ENCODE measurements around the gene ADPGK. TPM values are rescaled to one million over a fixed set of nuclear protein-coding genes. Genes with fewer than 3 reads are reported as not detected.
A peak's percentile ranks its signal among the peaks of the same experiment; 100 is the strongest.

The ADPGK gene
- total and polyA plus RNA-seq, 4 donors: 53.9 to 102 (median 92.4) TPM

DNA sequence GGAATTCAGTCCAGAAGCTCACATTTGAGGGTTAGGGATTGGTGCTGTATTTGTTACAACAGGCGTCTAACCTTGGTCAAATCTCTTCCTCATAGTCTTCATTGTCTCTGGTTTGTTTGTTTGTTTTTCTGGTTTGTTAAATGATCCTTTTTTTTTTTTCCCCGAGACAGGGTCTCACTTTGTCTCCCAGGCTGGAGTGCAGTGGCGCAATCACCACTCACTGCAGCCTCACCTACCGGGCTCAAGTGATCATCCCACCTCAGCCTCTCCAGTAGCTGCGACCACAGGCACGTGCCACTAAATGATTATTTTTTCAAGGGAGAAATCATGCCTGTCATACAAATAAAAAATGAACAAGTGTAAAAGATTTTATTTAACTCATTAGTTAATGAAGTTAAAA lies 14.3 kb upstream of the ADPGK start:
- ATAC-seq (ENCODE audit: insufficient read depth, low FRiP score): no peak
- Histone ChIP-seq H3K4me1 (ENCODE audit: control insufficient read depth in 5 of 5, insufficient read depth in 5 of 5, low read length in 5 of 5) (peaks cover 0 to 41% (median 18%) of the 10 kb centered on the region in 5 donors), H3K36me3 (ENCODE audit: control insufficient read depth in 4 of 4, insufficient read depth in 4 of 4, low read length in 4 of 4) (no peaks in the 10 kb centered on the region), H3K27me3 (ENCODE audit: control insufficient read depth in 3 of 3, insufficient read depth in 3 of 3, low read length in 2 of 3) (peaks cover 0 to 2% (median 0%) of the 10 kb centered on the region in 3 donors), H3K27ac (ENCODE audit: low read depth in 1 of 2, low read length in 1 of 2) (no peak overlapping the region), H3K4me3 (no peak overlapping the region), H3K9me3 (ENCODE audit: control insufficient read depth in 4 of 4, insufficient read depth in 3 of 4, low read length in 3 of 4) (no peaks in the 10 kb centered on the region), H3K9ac (ENCODE audit: insufficient read depth in 1 of 2, low read length in 2 of 2) (no peak overlapping the region)
- TF ChIP-seq, protein P1, sequence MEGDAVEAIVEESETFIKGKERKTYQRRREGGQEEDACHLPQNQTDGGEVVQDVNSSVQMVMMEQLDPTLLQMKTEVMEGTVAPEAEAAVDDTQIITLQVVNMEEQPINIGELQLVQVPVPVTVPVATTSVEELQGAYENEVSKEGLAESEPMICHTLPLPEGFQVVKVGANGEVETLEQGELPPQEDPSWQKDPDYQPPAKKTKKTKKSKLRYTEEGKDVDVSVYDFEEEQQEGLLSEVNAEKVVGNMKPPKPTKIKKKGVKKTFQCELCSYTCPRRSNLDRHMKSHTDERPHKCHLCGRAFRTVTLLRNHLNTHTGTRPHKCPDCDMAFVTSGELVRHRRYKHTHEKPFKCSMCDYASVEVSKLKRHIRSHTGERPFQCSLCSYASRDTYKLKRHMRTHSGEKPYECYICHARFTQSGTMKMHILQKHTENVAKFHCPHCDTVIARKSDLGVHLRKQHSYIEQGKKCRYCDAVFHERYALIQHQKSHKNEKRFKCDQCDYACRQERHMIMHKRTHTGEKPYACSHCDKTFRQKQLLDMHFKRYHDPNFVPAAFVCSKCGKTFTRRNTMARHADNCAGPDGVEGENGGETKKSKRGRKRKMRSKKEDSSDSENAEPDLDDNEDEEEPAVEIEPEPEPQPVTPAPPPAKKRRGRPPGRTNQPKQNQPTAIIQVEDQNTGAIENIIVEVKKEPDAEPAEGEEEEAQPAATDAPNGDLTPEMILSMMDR (IDR thresholded peaks at IDR 0.05; ENCODE audit: control extremely low read depth, extremely low read depth): no peak
- 61 to 66% methylated on average over 6 of the region's 6 CpGs for WGBS, 2 donors
- DNase-seq: peak in 2 of 3 donors; percentile 12 to 13

DNA sequence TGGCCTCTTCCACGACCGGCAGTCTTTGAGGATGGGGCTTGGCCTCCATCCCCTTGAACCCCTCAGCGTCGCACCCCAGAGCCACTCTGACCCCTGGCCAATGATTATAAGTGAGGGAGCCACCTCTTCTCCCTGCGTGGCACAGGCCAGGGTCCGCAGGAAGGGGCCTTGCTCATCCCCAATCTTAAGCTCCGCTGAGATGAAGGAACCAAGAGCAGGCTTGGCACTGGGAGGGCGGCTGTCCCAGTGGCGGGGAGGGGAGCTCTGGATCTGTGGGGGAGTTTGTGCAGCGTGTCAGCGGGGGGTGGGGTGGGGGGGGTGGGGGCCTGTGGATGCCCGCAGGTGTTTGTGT lies 13.8 kb upstream of the ADPGK start:
- Histone ChIP-seq H3K36me3 (ENCODE audit: control insufficient read depth in 4 of 4, insufficient read depth in 4 of 4, low read length in 4 of 4) (no peaks in the 10 kb centered on the region), H3K4me3 (peak overlapping the region; percentile 35), H3K27me3 (ENCODE audit: control insufficient read depth in 3 of 3, insufficient read depth in 3 of 3, low read length in 2 of 3) (peaks cover 0 to 2% (median 0%) of the 10 kb centered on the region in 3 donors), H3K4me1 (ENCODE audit: control insufficient read depth in 5 of 5, insufficient read depth in 5 of 5, low read length in 5 of 5) (peaks cover 0 to 41% (median 18%) of the 10 kb centered on the region in 5 donors), H3K9me3 (ENCODE audit: control insufficient read depth in 4 of 4, insufficient read depth in 3 of 4, low read length in 3 of 4) (no peaks in the 10 kb centered on the region), H3K9ac (ENCODE audit: insufficient read depth in 1 of 2, low read length in 2 of 2) (peak overlapping the region in 1 of 2 donors; percentile 34), H3K27ac (ENCODE audit: low read depth in 1 of 2, low read length in 1 of 2) (no peak overlapping the region)
- TF ChIP-seq, protein P1 (IDR thresholded peaks at IDR 0.05; ENCODE audit: control extremely low read depth, extremely low read depth): no peak
- ATAC-seq (ENCODE audit: insufficient read depth, low FRiP score): no peak
- 14 to 21% methylated on average over 12 of the region's 12 CpGs for WGBS, 2 donors
- DNase-seq: no peak

DNA sequence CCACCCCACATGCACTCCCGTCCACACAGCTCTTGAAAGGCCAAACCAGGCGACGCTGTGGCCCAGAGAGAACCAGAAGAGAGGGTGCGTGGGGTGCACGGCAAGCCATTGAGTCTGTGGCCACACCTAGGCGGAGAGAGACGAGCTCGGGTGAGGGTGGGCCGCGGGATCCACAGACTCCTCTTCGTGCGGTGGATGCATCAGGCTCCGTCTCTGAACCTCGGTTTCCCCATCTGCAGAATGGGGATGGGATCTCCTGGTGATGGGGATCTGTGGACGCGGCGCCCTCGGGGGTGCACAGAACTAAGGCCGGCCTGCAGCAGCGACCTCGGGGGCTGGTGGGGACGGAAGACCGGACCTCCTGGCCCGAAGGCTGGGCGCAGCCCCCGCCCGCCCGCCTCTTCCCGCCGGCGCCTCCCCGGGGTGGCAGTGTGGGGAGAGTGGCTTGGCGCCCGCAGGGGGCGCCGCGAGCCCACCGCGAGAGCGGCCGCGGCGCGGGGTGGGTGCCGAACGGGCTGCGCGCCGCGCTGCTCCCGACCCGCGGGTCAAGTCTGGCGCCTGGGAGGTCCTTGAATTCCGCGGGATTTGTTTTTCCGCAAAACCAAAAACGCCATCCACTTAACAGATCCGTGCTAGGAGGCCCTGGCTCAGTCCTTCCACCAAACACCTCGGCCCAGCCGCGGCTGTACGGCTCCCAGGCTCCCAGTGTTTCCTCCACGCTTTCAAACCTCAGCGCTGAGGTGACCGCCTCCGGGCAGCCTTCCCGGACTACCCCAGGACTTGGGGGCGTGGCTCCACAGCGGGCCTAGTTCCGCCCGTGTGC lies 13.2 kb upstream of the ADPGK start:
- TF ChIP-seq, protein P1 (IDR thresholded peaks at IDR 0.05; ENCODE audit: control extremely low read depth, extremely low read depth): peak; percentile 33
- no peak overlapping the region for H3K27ac ChIP-seq (ENCODE audit: low read depth in 1 of 2, low read length in 1 of 2)
- H3K27me3 ChIP-seq (ENCODE audit: control insufficient read depth in 3 of 3, insufficient read depth in 3 of 3, low read length in 2 of 3): peaks cover 0 to 2% (median 0%) of the 10 kb centered on the region in 3 donors
- peak overlapping the region; percentile 35 for H3K4me3 ChIP-seq
- H3K9ac ChIP-seq (ENCODE audit: insufficient read depth in 1 of 2, low read length in 2 of 2): peak overlapping the region in 1 of 2 donors; percentile 34
- H3K36me3 ChIP-seq (ENCODE audit: control insufficient read depth in 4 of 4, insufficient read depth in 4 of 4, low read length in 4 of 4): no peaks in the 10 kb centered on the region
- H3K9me3 ChIP-seq (ENCODE audit: control insufficient read depth in 4 of 4, insufficient read depth in 3 of 4, low read length in 3 of 4): no peaks in the 10 kb centered on the region
- ATAC-seq (ENCODE audit: insufficient read depth, low FRiP score) (peak; percentile 68), DNase-seq (peak; percentile 67 to 79 (median 71))
- H3K4me1 ChIP-seq (ENCODE audit: control insufficient read depth in 5 of 5, insufficient read depth in 5 of 5, low read length in 5 of 5): peaks cover 0 to 35% (median 18%) of the 10 kb centered on the region in 5 donors
- 5 to 7% methylated on average over 72 of the region's 72 CpGs for WGBS, 2 donors
